ENCODE measurements around the gene SEMA6D. TPM values are rescaled to one million over a fixed set of nuclear protein-coding genes. Genes with fewer than 3 reads are reported as not detected.

The SEMA6D gene
- 22.5 and 26.7 TPM in 2 replicates for total RNA-seq
- polyA plus RNA-seq = 16.3 and 16.4 TPM in 2 replicates
- polyA plus RNA-seq (2011; cell fraction: cytosol; rRNA removed) = 5.5 and 7.0 TPM in 2 replicates
- polyA plus RNA-seq (2011; cell fraction: nucleus; rRNA removed) = 60.7 and 69.8 TPM in 2 replicates
- polyA plus RNA-seq (2012) = 9.2 and 13.4 TPM in 2 replicates
- 52.1 and 54.8 TPM in 2 replicates for polyA minus RNA-seq
- 21.8 TPM for polyA minus RNA-seq (2011; cell fraction: cytosol; rRNA and poly(A)+ RNA removed)
- 52.4 and 55.5 TPM in 2 replicates for polyA minus RNA-seq (2011; cell fraction: nucleus; rRNA and poly(A)+ RNA removed)
- percentile 71 among the genes with signal in this experiment for Bru-seq, nascent RNA
- BruChase-seq, experiment 1, labeled RNA remaining after a 6-hour chase = percentile 46 among the genes with signal in this experiment
- BruChase-seq, experiment 2, labeled RNA remaining after a 2-hour chase = percentile 66 among the genes with signal in this experiment
- long read RNA-seq, partial matches to known transcripts = 1 of 6 reads
- long read RNA-seq, other reads (novel, unspliced or antisense) = 4 of 6 reads

GRCh38 chr15:47717036-47717612 is at the start of gene SEMA6D:
Gene SEMA6D, plus strand, starts transcription at chr15:47717505. Its CDS starts 42,294 bp downstream, at chr15:47759799.
- peak within 1 kb of the TSS; percentile 58 for H3K27ac ChIP-seq (ENCODE audit: insufficient read depth, low read depth, low read length)
- dilution Hi-C loops (cut with MboI; ENCODE audit: extremely low pct_ligation_motif_present, low sequenced_read_pairs) = no loop called here

More at GRCh38 chr15:47717036-47717612, at the start of gene SEMA6D:
- peak; percentile 56 for FAIRE-seq
- Histone ChIP-seq H3K79me2 (ENCODE audit: control insufficient read depth, insufficient read depth, low read length) (peaks cover 21% of the 10 kb centered on the region), H3K9me3 (replicated peaks; ENCODE audit: control insufficient read depth, insufficient read depth, low read length) (no peaks in the 10 kb centered on the region), H3K9me1 (replicated peaks; ENCODE audit: control insufficient read depth, extremely low read depth, insufficient read depth, low read length) (no peaks in the 10 kb centered on the region), H3K4me3 (replicated peaks in 1 of 3; ENCODE audit: insufficient read depth in 1 of 3, low read depth in 1 of 3, low read length in 3 of 3) (peak within 1 kb of the TSS; percentile 64 to 90 (median 85)), H3K9ac (replicated peaks; ENCODE audit: extremely low read depth, insufficient read depth, low read length) (peak within 1 kb of the TSS; percentile 80), H3K4me1 (ENCODE audit: control insufficient read depth, extremely low read depth, insufficient read depth, low read length) (peaks cover 19% of the 10 kb centered on the region), H3K36me3 (ENCODE audit: control insufficient read depth in 2 of 2, extremely low read depth in 1 of 2, insufficient read depth in 2 of 2, low read length in 2 of 2) (no peaks in the 10 kb centered on the region), H2AFZ (ENCODE audit: low read depth, low read length) (peak within 1 kb of the TSS; percentile 95), H3K27me3 (ENCODE audit: control insufficient read depth in 2 of 2, insufficient read depth in 2 of 2, low read length in 2 of 2) (no peaks in the 10 kb centered on the region), H3K4me2 (ENCODE audit: insufficient read depth, low read length) (peak within 1 kb of the TSS; percentile 84), H4K20me1 (replicated peaks; ENCODE audit: control insufficient read depth, extremely low read depth, insufficient read depth, low read length) (no peaks in the 10 kb centered on the region)
- BruUV-seq (replicated peaks) = no TSS peak
- DNase-seq (ENCODE audit: low read depth, low spot score) = peak; percentile 87
- ChIA-PET CTCF (interaction anchor here (0.6 to 6.1 kb wide), 42 partner anchors 8 to 523 kb away, joined by 3 to 91 read pairs (median 4); no protein-coding TSS in a partner anchor), POLR2A (interaction anchor here (1.1 to 1.3 kb wide), 2 partner anchors 9 to 23 kb away, joined by 3 to 4 read pairs; no protein-coding TSS in a partner anchor)
- TF ChIP-seq, protein P1, sequence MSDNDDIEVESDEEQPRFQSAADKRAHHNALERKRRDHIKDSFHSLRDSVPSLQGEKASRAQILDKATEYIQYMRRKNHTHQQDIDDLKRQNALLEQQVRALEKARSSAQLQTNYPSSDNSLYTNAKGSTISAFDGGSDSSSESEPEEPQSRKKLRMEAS (IDR thresholded peaks at IDR 0.05; ENCODE audit: insufficient read depth, insufficient read length) = no peak
- peak; percentile 19 for TF ChIP-seq POLR2A (IDR thresholded peaks at IDR 0.05; ENCODE audit: low read depth, low read length)
- no peak for TF ChIP-seq MYC (IDR thresholded peaks at IDR 0.05; ENCODE audit: low read depth, low read length)
- no peak for TF ChIP-seq POLR2AphosphoS5 (IDR thresholded peaks at IDR 0.05; ENCODE audit: insufficient read depth, low read depth, low read length)
- TF ChIP-seq, protein P2, sequence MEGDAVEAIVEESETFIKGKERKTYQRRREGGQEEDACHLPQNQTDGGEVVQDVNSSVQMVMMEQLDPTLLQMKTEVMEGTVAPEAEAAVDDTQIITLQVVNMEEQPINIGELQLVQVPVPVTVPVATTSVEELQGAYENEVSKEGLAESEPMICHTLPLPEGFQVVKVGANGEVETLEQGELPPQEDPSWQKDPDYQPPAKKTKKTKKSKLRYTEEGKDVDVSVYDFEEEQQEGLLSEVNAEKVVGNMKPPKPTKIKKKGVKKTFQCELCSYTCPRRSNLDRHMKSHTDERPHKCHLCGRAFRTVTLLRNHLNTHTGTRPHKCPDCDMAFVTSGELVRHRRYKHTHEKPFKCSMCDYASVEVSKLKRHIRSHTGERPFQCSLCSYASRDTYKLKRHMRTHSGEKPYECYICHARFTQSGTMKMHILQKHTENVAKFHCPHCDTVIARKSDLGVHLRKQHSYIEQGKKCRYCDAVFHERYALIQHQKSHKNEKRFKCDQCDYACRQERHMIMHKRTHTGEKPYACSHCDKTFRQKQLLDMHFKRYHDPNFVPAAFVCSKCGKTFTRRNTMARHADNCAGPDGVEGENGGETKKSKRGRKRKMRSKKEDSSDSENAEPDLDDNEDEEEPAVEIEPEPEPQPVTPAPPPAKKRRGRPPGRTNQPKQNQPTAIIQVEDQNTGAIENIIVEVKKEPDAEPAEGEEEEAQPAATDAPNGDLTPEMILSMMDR (IDR thresholded peaks at IDR 0.05; ENCODE audit: extremely low read depth in 1 of 2, insufficient read depth in 1 of 2, low read depth in 1 of 2, low read length in 2 of 2) = peak; percentile 36 to 47
- TF ChIP-seq EZH2 (IDR thresholded peaks at IDR 0.05; ENCODE audit: borderline replicate concordance, low read depth, low read length, severe bottlenecking) = no peak
- TF ChIP-seq FOS (IDR thresholded peaks at IDR 0.05; ENCODE audit: borderline replicate concordance, insufficient read depth, low read length) = no peak
- no peak for TF ChIP-seq GATA2 (IDR thresholded peaks at IDR 0.05; ENCODE audit: insufficient read depth, insufficient read length, low read depth, low read length)
- TF ChIP-seq JUN (IDR thresholded peaks at IDR 0.05; ENCODE audit: borderline replicate concordance, insufficient read depth, insufficient read length, low read depth) = no peak
- intact Hi-C loops (cut with micrococcal nuclease) = loop anchor here (1.0 to 10.0 kb wide), 10 partner anchors 33 to 568 kb away; partner anchors contain the start of gene MYEF2

All from endothelial cell of umbilical vein (primary cell).